ENCODE results near the gene GOLGA3.
"Not testable (repeated sequence)": the region's sequence is repeated elsewhere in the genome, so short reads cannot be mapped to it uniquely, and the experiment has no call there.

GOLGA3 gene

DNA sequence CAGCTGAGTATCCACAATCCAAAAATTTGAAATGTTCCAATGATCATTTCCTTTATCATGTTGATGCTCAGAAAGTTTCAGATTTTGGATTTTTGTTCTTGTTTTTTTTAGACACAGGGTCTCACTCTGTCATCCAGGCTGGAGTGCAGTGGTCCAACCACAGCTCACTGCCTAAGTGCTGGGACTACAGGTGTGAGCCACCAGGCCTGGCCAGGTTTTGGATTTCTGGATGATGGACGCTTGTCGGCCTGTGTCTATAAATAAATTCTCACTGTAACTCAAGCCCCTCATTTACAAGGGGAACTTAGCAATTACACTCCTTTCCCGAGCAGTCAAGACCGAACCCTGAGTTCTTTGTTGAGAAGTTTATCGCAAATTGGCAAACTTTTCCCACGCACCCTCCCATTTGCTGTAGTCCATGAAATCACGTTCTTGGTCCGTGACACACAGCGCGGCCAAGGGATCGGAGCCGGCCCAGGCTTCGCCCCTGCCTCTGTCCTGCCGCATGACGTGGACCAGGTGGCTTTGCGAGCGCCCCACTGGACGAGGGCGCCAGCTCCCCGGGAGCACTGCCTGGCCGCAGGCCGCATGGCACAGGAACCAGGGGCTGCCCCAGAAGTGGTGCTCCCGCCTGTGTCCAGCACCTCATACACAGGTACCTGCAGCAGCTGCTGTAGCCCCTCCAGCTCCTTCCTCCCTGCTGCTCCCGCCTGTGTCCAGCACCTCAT lies 53.0 kb downstream of the GOLGA3 start:
- no peak for DNase-seq

DNA sequence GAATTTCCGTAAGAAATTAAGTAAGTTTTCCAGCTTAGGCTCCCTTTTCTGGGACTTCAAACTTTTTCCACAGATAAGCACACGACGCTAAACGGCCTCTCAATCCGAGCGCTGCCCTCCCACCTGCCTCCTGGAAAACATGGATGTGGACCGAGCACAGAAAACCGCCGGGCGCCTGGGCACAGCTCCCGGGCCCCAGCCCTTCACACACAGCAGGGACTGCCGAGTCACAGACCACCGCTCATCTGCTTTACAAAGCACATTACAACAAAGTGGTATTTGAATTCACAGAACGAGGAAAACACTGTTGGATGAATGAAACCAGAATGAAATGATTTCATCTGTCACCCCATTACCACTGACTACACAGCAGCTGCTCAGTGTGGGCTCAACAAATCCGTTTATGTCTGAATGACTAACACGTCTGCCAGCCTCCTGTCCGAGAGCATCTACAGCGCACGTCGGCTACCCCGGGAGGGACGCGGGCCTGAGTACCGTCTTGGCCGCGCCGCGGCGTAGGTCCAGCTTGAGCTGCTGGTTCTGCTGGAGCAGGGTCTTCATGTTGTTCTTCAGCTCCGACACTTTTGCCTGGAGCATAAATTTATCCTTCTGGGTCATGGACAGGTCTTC lies 53.9 kb downstream of the GOLGA3 start:
- no peak for DNase-seq

DNA sequence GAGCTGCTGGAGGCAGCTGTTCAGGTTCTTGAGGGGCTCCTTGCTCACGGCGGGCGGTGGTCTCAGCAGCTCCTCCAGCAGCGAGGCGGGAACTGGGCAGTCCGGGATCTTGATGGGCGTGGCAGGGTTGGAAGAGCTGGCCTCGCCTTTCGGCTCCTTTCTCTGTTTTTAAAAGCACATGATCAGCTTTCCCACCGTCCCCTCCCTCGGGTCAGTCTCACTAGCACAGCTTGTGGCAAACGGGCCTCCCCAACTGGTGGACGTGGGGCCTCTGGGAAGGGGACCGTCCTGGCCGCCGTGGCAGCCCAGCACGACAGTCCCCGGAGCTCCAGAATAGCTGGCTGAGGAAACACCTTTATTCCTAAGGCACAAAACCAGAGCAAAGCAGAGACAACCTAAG lies 54.5 kb downstream of the GOLGA3 start:
- DNase-seq = no peak

DNA sequence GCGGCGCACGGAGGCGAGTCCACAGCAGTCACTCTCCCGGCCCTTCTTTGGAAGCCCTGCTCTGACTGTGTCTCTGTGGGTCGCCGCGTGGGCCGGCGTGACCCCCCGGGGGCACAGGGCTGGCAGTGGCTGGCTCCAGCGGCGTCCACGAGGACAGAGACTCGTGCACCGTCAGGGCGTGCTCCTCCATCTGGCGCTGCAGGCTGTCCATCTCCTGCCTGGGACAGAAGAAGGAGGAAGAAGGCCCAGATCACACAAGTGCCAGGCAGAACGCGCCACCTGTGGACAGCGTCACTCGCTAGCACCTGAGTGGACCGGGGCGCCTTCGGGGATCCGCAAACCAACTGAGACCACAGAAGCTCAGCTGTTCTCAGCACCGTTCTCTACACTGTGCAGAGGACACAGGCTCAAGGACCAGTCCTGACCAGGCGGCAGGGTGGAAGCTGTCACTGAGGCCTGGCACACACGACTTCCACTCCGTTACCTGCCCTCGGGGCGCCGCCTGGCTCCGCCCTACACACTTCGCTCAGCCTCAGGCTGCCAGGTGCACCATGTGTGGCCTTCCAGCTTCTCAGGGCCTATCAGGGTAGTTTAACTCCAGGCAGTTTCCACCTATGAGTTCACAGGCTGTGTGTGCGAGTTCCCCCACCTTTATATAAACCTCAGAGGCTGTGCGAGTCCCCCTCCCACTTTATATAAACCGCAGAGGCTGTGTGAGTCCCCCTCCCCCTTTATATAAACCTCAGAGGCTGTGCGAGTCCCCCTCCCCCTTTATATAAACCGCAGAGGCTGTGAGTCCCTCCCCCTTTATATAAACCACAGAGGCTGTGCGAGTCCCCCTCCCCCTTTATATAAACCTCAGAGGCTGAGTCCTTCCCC lies 55.4 kb downstream of the GOLGA3 start:
- no peak for DNase-seq

DNA sequence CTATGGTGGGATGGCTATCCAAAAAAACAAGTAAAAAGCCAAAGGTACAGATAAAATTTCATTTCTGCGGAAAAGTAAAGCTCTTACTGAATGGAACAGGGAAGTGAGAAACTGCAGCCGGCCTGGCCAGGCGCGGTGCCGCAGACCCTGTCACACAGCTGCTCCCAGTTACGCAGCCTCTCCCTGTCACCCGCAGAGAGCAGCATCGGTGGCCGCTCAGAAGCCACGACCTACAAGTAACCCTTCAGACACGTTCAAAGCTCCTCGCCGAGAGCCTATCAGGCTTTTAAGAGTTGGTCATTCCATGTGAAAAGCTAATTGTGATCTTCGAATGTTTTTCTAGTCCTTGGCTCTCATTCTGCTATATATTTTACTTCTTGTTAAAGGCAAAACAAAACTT lies 56.1 kb downstream of the GOLGA3 start:
- DNase-seq = no peak

DNA sequence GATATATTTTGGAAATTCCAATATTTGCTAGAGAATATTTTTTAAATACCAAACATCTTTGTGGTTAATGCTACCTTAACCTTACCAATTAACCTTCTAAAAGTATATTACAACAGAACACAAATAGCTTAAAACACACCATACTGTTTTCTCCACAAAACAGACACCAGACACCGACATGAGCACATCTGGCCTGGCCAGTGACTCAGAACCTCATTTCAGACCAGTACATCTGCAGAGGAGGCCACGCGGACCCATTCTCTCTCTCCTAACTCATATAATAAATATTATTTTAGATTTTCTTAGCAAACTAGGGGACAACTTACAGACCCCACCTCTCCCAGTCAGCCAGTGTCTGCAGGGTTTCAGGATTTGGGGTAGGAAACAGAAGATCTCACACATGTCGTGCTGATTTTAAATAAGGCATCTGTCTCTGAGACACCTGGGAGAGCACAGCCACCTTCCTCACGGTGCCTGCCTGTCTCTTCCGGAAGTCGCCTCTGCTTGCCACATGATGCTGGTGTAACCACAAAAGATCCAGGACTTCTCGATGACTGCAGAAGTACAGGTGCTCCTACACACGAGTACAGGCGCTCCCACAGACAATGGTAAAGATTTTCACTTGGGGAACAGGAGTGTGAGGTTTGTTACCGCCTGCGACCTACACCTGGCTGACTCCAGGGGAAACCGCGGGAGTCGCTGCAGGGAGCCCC lies 57.4 kb downstream of the GOLGA3 start:
- no peak for DNase-seq

DNA sequence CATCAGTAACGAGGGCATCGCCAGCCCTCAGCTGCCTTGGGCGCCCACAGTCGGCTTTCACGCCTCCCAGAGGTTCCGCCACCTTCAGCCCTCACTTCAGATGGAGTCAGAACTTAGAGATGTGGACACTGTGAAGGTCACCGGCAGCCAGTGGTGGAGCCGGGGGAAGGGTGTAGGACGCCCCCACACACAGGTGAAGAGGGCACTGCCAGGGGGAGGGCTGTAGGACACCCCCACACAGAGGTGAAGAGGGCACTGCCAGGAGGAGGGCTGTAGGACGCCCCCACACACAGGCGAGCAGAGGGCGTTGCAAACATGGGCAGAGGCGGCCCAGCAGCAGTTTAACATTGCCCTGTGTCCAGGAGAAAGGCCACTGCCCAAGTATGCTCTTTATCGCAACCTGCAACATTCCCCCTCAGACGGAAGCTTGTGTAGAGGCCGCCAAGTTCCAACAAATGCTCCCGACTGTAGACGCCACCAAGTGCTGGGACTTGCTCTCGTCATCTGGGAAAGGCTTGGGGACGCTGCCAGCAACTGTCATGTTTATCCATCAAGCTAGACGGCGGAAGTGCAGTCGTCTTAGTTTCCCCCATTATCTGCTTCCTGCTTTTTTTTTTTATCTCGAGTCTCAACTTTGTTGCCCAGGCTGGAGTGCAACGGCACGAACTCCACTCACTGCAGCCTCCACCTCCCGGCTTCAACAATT lies 62.1 kb downstream of the GOLGA3 start:
- DNase-seq = no peak

DNA sequence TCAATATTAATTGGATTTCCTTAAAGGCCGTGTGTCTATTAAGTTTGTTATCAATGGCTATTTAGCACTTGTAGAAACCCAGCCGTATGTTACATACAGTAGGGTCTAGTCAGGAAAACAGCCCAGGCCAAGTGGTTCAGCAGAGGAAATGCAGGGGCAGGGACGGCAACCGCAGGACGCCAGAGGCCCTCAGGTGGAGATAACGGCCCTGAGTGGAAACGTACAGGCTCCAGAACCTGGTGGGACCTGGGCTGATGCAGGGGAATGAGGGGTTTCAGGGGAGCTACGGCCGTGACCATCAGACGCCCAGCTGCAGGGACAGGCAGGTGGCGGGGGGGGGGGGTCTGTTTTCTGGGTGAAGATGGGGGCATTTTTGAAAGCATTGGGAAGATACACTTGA lies 63.3 kb downstream of the GOLGA3 start:
- no peak for DNase-seq

DNA sequence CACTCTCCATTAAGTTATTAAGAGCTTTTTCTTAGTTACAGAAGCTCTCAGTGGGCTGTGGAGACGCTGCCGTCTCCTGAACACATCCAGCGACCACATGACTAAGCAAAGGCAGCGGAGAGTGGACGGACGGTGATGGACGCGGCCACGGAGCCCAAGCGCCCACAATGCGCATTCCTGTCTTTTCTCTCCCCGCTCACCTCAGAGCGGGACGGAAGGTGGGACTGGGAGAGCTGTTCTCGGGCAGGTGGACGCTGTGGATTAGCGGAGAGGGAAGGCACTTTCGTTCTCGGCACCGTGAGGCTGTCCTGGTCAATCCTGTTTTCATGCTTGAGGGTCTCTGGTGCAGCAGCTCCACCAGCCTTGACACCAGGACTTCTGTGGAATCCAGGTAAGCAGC lies 64.4 kb downstream of the GOLGA3 start:
- DNase-seq = no peak

DNA sequence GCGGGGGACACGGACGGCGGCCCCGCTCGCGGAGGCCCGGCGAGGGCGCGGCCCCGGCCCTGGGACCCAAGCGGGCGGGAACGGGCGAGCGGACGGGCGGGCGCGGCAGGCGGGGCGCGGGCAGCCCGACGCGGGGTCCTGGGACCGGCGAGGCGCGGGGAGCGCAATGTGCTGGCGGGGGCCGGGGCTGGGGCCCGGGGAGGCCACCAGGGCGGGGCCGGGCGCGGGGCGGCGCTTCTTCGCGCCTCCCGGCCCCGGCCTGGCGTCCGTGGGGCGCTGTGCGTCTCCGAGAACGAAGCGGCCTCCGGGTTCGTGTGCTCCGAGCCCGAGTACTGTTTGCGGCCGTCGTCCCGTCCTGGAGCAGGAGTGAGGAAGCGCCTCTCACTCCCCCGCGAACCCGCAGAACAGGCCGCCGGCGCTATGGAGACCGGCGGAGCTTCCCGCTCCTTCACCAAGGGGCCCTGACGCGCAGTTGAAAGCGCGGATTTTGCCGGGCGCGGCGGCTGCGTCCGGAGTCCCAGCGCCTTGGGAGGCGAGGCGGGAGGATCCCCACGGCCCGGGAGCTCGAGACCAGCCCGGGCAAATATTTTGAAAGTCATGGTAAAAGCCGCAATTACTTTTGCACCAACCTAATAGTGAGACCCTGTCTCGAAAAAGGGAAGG lies 66.6 kb downstream of the GOLGA3 start:
- DNase-seq = peak; percentile 77

DNA sequence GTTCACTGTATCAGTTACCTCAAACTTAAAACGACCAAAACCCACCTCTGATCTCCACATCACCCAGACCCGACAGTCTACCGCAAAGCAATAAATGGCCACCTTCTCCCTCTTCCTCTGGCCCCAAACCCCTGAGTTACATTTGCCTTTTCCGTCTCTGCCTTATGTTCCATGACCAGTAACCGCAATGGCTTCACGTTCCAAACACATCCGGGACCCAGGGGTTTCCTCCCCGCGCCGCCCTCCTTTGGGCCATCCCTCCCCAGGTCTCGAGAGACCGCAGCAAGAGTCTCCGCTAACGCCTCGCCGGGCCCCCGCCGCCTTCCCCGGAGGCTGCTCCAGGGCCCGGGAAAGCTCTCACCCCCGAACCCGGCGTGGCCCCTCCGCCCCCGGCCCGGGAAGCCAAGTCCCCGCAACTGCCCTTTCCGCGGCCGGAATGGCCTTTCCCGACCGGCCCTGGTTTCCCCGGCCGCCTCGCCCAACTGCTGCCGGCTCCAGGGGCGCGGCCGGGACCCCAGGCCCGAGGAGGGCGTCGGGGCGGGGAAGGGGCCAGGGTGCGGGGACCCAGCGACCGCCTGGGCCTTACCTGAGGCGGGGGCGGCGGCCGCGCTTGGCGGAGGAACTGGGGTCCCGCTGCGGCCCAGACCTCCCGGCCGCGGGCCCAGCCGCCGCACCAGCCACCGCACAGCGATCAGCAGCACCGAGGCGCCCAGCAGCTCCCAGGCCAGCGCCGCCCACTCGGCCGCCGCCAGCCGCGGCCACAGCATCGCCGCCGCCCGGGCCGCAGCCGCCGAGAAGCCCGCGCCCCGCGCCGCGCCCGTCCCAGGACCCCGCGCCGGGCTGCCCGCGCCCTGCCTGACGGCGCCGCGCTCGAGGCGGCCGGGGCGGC lies 67.4 kb downstream of the GOLGA3 start, which contains the start of gene ANKLE2:
TSS of gene ANKLE2 (minus strand) at position 801 of the 889 bp plus-strand sequence. CDS start at position 767, 34 bp downstream.
- peak; percentile 54 for DNase-seq

DNA sequence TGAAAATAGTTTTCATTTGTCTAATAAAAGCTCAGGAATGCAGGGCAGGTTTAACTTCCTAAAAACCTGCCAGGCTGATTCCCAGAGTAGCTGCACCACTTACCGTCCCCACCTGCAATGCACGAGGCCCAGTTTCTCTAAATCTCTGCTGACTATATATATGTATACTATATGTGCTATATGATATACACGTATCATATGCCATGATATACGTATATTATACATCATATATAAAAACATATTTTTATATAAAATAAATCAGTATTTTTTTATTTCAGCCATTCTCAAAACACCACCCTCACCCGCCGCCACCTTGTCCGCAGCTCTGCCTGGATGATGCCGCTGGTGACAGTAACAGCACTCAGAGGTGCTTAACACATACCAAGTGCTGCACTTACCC lies 69.3 kb downstream of the GOLGA3 start:
- no peak for DNase-seq

DNA sequence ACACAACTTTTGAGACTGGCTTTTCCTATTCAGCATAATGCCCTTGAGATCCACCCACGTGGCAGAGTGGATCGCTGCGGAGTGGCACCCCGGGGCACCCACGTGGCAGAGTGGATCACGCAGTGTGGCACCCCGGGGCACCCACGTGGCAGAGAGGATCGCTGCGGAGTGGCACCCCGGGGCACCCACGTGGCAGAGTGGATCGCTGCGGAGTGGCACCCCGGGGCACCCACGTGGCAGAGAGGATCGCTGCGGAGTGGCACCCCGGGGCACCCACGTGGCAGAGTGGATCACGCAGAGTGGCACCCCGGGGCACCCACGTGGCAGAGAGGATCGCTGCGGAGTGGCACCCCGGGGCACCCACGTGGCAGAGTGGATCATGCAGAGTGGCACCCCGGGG lies 69.8 kb downstream of the GOLGA3 start:
- DNase-seq = not testable (repeated sequence)

DNA sequence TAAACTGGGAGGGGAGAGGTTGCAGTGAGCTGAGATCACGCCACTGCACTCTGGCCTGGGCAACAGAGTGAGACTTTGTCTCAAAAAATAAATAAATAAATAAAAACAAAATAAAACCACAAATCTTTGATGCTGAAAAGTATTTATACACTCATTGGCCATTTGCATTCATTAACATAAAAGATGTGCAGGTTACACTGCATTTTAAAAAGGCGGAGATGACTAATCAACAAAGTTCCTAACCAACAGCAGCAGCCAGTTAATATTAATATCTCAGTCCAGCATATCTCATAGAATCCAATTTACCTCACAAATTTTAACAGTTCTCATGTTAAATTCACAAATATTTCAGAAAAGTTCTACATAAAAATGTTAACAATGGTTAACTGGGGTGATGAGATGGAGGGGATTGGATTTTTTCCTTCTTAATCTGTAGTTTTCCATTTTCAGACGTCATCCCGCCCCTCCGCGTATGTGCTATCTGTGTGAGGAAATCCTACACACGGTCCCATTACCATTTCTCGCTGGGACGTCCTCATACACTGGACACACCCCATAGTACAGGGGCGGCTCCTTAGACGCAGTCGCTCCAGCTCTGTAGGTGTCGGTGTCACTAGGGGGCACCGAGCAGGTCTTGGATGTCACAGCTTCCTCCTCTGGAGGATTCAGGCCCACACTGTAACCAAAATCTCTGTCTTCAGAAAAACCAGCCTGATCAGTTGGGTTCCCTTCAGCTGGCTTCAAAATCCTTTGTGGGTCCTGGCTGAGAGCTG lies 74.3 kb downstream of the GOLGA3 start:
- DNase-seq = no peak

DNA sequence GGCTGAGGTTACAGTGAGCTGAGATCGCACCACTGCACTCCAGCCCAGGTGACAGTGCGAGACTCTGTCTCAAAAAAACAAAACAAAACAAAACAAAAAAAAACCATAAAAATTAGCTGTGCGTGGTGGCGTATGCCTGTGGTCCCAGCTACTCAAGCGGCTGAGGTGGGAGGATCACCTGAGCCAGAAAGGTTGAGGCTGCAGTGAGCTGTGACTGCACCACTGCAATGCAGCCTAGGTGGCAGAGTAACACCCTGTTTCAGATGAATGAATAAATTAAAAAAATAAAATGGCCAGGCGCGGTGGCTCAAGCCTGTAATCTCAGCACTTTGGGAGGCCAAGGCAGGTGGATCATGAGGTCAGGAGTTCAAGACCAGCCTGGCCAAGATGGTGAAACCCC lies 75.0 kb downstream of the GOLGA3 start:
- DNase-seq = not testable (repeated sequence)

DNA sequence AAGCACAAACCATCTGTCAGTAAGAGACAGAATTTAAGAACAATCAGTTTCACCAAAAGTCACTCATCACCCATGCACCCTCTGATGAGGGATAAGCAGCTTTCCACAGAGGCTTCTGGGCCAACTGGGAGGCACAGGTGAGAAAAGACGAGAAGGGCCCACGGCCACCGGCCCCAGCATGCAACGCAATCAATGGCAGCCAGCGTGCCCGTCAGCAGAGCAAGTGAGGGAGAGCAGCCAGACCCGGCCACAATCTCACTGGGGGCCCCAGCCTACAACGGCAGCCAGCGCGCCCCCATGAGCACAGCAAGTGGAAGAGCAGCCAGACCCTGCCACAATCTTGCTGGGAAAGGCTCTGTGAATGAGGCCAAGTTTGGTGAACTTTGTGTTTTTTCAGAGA lies 80.3 kb downstream of the GOLGA3 start:
- DNase-seq = no peak

DNA sequence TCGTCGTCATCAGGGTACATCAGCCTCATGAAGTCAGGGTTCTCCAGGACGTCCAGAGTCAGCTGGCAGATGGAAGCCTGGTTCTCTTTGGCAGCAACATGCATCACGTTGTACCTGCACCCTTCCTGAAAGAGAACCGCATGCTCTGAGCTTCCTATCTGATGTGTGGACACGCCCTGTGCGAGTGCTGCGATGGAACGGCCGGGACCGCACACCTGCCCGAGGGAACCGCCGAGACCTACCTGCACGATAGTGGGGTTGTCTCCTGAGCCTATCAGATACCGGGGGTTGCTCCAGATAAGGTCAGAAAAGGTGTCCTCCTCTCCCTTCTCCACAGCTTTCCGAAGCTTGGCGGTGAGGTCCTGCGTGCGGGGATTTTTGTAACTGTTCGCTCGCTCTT lies 80.8 kb downstream of the GOLGA3 start:
- no peak for DNase-seq

DNA sequence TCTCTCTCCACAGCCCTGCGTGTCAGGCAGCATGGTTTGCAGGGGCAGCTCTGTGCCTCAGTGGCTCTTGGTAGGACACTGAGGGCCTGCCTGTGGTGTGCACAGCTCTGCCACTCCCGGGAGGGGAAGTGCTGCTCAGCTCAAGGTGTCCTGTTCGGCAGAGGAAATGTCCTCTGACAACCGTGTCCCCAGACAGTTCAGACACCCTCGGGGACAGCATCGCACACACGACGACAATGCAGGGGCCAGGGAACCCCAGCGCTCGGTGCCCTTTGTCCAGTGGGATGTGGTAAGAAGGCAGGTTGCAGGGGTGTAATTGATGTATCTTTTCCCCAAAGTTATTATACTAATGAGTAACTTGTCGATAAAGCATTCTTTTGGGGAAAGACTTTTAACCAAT lies 81.3 kb downstream of the GOLGA3 start:
- no peak for DNase-seq

DNA sequence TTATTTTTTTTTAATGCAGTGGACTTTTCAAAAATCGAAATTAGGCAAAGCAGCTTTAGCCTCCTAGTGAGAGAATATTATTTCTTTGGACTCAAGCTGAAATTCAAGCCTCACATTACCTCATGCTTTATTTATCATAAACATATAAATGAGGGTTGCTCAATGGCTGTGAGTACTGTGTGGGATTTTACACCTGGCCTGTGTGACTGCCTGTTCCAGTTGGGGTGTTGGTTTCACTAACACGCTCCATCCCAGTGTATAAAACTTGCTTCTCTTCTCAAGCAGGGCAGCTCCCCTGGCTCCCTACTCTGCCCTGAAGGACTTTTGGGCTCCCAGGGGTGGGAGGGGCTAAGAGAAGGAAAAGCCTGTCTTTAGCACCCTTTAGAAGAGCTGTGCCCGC lies 82.1 kb downstream of the GOLGA3 start:
- DNase-seq = no peak

DNA sequence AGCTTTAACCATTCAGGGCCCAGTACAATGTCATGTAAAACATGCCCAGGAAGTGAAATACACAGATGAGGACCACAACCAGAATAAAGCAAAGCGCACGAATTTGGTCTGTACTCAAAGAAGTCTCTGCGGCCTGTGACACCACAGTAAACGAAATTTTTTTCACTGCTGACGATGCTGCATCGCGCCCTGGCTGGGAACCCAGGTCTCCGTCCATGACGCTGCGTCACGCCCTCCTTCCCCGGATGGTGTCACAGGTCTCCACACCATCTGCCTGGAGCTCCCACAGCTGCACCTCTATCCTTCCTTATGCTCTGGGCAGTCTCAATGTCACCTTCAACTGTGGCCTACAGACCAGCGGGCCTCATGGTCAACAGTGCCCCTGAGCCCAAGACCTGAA lies 84.8 kb downstream of the GOLGA3 start:
- no peak for DNase-seq
